Activated naive CD8-positive, alpha-beta T cell treated with anti-CD3 and anti-CD28 coated beads for 36 hours (primary cell): ENCODE data around the gene TESK2. TPM values are rescaled to one million over a fixed set of nuclear protein-coding genes. Genes with fewer than 3 reads are reported as not detected.
"Not testable (repeated sequence)": the region's sequence is repeated elsewhere in the genome, so short reads cannot be mapped to it uniquely, and the experiment has no call there.

Experiments used
- DNase-seq: peaks from one replicate; pipeline ENCODE4 v3.0.0; 2021
- H3K27ac Mint-ChIP-seq: one replicate; pipeline ENCODE4 v1.8.0; 2022; ENCODE audit warnings: mild to moderate bottlenecking, moderate library complexity, mixed read lengths
- H3K27me3 Mint-ChIP-seq: one replicate; pipeline ENCODE4 v1.8.0; 2022; ENCODE audit warnings: mild to moderate bottlenecking, mixed read lengths
- H3K36me3 Mint-ChIP-seq: one replicate; pipeline ENCODE4 v1.8.0; 2021; ENCODE audit warnings: mild to moderate bottlenecking, mixed read lengths
- H3K4me1 Mint-ChIP-seq: one replicate; pipeline ENCODE4 v1.8.0; 2021; ENCODE audit warnings: mixed read lengths
- H3K4me3 Mint-ChIP-seq: one replicate; pipeline ENCODE4 v1.8.0; 2022; ENCODE audit warnings: mild to moderate bottlenecking, moderate library complexity, mixed read lengths
- H3K9me3 Mint-ChIP-seq: one replicate; pipeline ENCODE4 v1.8.0; 2022; ENCODE audit warnings: mixed read lengths
- total RNA-seq, 2 experiments: library from RNA; stranded (reverse); gene quantifications; one replicate each; pipeline ENCODE4 v1.2.3, GENCODE V29; 2021

The TESK2 gene
- total RNA-seq, 2 experiments from 2014 or later, result 2.4 to 2.9 TPM

DNA sequence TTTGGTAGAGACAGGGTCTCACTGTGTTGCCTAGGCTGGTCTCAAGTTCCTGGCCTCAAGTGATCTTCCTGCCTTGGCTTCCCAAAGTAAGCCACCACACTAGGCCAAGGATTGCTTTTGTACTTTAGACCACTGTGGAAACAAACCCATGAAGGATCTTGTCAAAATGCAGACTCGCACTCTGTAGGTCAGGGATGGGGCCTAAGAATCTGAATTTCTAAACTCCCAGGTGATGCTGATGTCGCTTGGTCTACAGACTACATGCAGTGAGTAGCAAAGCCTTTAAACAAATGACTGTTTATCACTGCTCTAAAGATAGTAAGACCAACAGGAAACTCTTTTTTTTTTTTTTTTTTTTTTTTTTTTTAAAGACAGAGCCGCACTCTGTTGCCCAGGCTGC is 96.6 kb downstream of the TESK2 start:
- H3K27ac Mint-ChIP-seq, result peak overlapping the region; percentile 60
- H3K36me3 Mint-ChIP-seq, result no peaks in the 10 kb centered on the region
- peaks cover 11% of the 10 kb centered on the region for H3K4me1 Mint-ChIP-seq
- DNase-seq, result no peak
- H3K9me3 Mint-ChIP-seq, result no peaks in the 10 kb centered on the region
- no peaks in the 10 kb centered on the region for H3K27me3 Mint-ChIP-seq
- no peak overlapping the region for H3K4me3 Mint-ChIP-seq

DNA sequence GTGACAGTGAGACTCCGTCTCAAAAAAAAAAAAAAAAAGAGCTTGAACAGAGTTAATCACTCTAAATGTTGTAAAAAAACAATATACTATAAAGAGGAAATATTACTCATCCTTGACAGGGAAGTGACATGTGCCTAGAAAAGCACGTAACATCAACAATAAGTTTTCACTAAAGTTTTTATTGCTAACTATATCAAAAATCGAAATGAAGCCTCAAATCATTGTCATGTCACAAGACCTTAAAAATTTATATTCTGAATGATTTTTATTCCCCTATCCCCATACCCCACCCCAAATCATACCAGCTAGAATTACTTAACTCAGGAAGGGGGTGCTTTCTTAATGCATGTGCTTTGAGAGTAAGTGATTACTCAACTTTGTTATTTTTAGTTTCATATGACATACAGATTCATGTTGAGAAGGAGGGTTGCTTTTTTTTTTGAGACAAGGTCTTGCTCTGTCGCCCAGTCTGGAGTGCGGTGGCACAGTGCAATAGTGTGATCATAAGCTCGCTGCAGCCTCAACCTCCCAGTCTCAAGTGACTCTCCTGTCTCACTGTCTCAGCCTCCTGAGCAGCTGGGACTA is 97.2 kb downstream of the TESK2 start:
- Mint-ChIP-seq H3K36me3 (no peaks in the 10 kb centered on the region), H3K4me3 (no peak overlapping the region), H3K9me3 (no peaks in the 10 kb centered on the region), H3K27ac (peak overlapping the region; percentile 60), H3K27me3 (no peaks in the 10 kb centered on the region), H3K4me1 (peaks cover 11% of the 10 kb centered on the region)
- DNase-seq, result peak; percentile 8

DNA sequence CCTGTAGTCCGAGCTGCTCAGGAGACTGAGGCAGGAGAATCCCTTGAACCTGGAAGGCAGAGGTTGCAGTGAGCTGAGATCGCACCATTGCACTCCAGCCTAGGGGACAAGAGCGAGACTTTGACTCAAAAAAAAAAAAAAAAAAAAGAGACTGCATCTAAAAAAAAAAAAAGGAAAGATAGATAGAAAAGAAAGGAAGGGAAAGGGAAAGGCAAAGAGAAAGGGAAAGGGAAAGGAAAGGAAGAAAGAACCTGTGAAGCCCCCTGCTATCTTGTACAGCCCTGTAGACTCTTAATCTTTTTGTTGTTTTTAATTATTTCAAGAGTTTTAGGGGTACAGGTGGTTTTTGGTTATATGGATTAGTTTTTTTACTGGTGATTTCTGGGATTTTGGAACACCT is 104.7 kb downstream of the TESK2 start:
- Mint-ChIP-seq H3K27me3 (no peaks in the 10 kb centered on the region), H3K36me3 (no peaks in the 10 kb centered on the region), H3K4me1 (no peaks in the 10 kb centered on the region), H3K27ac (no peak overlapping the region), H3K4me3 (no peak overlapping the region), H3K9me3 (no peaks in the 10 kb centered on the region)
- no peak for DNase-seq

GRCh38 chr1:45385302-45385701 is 105.7 kb downstream of the TESK2 start:
- no peak for DNase-seq
- no peak overlapping the region for H3K4me3 Mint-ChIP-seq
- no peaks in the 10 kb centered on the region for H3K27me3 Mint-ChIP-seq
- H3K4me1 Mint-ChIP-seq, result no peaks in the 10 kb centered on the region
- no peak overlapping the region for H3K27ac Mint-ChIP-seq
- no peaks in the 10 kb centered on the region for H3K36me3 Mint-ChIP-seq
- H3K9me3 Mint-ChIP-seq, result no peaks in the 10 kb centered on the region

DNA sequence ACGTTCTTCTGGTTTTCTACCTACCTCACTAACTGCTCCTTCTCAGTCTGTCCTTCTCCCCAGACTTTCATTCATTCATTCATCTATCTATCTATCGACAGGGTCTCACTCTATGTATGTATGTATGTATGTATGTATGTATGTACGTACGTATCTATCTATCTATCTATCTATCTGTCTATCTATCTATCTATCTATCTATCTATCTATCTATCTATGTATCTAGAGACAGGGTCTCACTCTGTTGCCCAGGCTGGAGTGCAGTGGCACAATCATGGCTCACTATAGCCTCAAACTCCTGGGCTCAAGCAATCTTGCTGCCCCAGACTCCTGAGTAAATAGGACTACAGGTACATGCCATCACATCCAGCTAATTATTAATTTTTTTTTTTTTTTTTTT is 106.8 kb downstream of the TESK2 start:
- H3K4me1 Mint-ChIP-seq, H3K36me3 Mint-ChIP-seq, H3K27me3 Mint-ChIP-seq, H3K27ac Mint-ChIP-seq, H3K9me3 Mint-ChIP-seq, DNase-seq, H3K4me3 Mint-ChIP-seq: not testable (repeated sequence)

- H3K4me1 Mint-ChIP-seq, result no peaks in the 10 kb centered on the region
- no peak overlapping the region for H3K27ac Mint-ChIP-seq
- H3K36me3 Mint-ChIP-seq, result no peaks in the 10 kb centered on the region
- H3K27me3 Mint-ChIP-seq, result no peaks in the 10 kb centered on the region
- no peaks in the 10 kb centered on the region for H3K9me3 Mint-ChIP-seq
- DNase-seq, result no peak
- no peak overlapping the region for H3K4me3 Mint-ChIP-seq
Observed at GRCh38 chr1:45383191-45383590, 107.8 kb downstream of the TESK2 start.

- DNase-seq, result no peak
- Mint-ChIP-seq H3K36me3 (peaks cover 2% of the 10 kb centered on the region), H3K27ac (no peak overlapping the region), H3K9me3 (no peaks in the 10 kb centered on the region), H3K27me3 (no peaks in the 10 kb centered on the region), H3K4me3 (no peak overlapping the region), H3K4me1 (no peaks in the 10 kb centered on the region)
Observed at GRCh38 chr1:45381243-45381642, 109.7 kb downstream of the TESK2 start.

DNA sequence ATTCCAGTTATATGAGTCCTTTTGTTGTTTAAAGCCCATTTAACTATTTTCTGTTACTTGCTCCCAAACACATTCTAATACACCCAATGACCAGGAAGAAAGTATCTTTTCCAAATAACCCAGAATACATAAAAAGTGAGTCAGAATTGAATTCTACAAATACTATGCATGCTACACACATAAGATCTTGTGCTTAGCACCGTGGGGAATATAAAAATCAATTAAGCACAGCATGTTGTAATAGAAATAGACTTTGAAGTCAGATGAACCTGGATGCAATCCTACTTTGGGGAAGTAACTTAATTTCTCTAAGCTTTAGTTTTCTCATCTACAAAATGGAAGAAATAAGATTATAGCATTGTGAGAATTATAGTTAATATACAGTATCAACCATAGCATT is 110.2 kb downstream of the TESK2 start:
- no peak overlapping the region for H3K4me3 Mint-ChIP-seq
- peaks cover 2% of the 10 kb centered on the region for H3K36me3 Mint-ChIP-seq
- DNase-seq, result no peak
- H3K4me1 Mint-ChIP-seq, result no peaks in the 10 kb centered on the region
- no peaks in the 10 kb centered on the region for H3K9me3 Mint-ChIP-seq
- no peaks in the 10 kb centered on the region for H3K27me3 Mint-ChIP-seq
- H3K27ac Mint-ChIP-seq, result no peak overlapping the region

GRCh38 chr1:45380125-45380524 is 110.8 kb downstream of the TESK2 start:
- no peak for DNase-seq
- Mint-ChIP-seq H3K4me1 (no peaks in the 10 kb centered on the region), H3K27ac (no peak overlapping the region), H3K36me3 (peaks cover 2% of the 10 kb centered on the region), H3K9me3 (no peaks in the 10 kb centered on the region), H3K27me3 (no peaks in the 10 kb centered on the region), H3K4me3 (no peak overlapping the region)

DNA sequence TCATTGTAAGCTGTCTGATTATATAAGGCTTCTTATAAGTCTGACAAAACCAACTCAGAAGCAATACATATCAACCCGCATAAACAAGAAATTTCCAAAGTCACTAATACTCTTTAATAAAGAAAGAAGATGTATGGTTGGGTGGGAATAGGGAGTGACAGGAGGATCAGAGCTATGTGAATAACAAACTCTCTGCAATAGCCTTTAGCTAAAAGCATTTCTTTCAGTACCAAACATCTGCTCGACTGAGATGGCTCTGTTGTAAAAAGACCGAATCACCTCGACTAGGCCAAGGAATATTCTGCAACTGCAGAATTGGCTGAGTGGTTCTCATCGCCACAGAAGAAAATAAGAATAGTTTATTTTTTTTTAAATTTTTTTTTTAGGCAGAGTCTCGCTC is 111.4 kb downstream of the TESK2 start:
- Mint-ChIP-seq H3K4me3 (no peak overlapping the region), H3K27me3 (no peaks in the 10 kb centered on the region), H3K4me1 (no peaks in the 10 kb centered on the region), H3K9me3 (no peaks in the 10 kb centered on the region), H3K27ac (no peak overlapping the region), H3K36me3 (peaks cover 2% of the 10 kb centered on the region)
- no peak for DNase-seq

GRCh38 chr1:45378184-45378583 is 112.8 kb downstream of the TESK2 start:
- Mint-ChIP-seq H3K27me3 (no peaks in the 10 kb centered on the region), H3K4me3 (no peak overlapping the region), H3K27ac (no peak overlapping the region), H3K9me3 (no peaks in the 10 kb centered on the region), H3K36me3 (peaks cover 2% of the 10 kb centered on the region), H3K4me1 (no peaks in the 10 kb centered on the region)
- no peak for DNase-seq

DNA sequence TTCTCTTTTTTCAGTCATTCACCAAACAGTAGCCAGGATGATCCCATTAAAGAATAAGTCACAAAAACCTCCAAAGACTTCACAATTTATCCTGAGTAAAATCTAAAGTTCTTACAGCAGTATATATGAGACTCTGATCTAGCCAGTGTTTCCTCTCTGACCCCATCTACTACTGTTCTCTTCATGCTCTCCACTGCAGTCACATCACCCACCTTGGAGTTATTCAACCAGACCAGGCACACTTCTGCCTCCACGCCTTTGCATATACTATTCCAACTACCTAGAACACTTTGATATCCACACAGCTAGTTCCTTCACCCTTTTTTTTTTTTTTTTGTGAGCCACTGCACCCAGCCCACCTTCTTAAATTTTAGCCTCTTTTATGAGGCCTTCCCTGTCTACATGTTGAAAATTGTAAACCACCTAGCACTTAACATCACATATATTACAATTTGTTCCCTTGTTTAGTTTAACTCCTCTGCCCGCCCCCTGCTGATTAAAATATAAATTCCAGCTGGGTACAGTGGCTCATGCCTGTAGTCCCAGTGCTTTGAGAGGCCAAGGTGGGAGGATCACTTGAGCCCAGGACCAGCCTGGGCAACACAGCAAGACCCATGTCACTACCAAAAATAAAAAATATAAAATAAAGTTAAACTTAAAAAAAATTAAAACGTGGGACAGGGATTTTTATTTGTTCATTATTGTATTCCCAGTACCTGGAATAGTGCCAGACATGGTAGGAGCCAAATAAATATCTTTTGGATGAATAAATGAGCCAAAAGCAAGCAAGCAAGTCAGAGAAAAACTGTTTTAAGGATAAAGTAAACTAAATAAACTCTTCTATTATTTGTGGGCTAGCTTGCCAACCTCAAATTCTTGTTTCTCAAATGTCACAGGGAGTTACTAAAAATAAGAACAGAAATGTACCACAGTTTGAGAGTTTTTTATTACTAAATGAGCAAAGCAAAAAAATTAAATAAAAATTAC is 115.6 kb downstream of the TESK2 start:
- H3K27me3 Mint-ChIP-seq, result no peaks in the 10 kb centered on the region
- H3K36me3 Mint-ChIP-seq, result peaks cover 2% of the 10 kb centered on the region
- no peaks in the 10 kb centered on the region for H3K9me3 Mint-ChIP-seq
- no peak overlapping the region for H3K4me3 Mint-ChIP-seq
- peaks cover 3% of the 10 kb centered on the region for H3K4me1 Mint-ChIP-seq
- no peak for DNase-seq
- H3K27ac Mint-ChIP-seq, result no peak overlapping the region

DNA sequence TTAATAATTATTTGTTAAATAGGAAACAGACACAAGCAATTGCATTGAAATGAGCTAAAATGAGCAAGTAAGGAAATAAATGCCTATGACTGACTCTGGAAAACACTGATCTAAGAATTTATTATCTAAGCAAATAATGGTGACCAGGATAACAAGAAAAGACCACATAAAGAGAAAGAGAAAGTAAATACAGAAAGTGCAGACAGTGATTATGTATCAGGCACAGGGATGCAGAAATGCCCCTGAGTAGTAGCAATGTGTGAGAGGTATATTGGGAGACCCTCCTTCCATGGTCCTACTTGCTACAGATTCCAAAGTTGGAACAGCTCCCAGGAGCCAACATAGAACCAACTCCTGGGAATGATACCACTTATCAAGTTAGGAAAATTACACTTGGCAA is 117.4 kb downstream of the TESK2 start:
- H3K36me3 Mint-ChIP-seq, result peaks cover 2% of the 10 kb centered on the region
- DNase-seq, result no peak
- H3K27ac Mint-ChIP-seq, result no peak overlapping the region
- H3K9me3 Mint-ChIP-seq, result no peaks in the 10 kb centered on the region
- H3K27me3 Mint-ChIP-seq, result no peaks in the 10 kb centered on the region
- no peak overlapping the region for H3K4me3 Mint-ChIP-seq
- peaks cover 3% of the 10 kb centered on the region for H3K4me1 Mint-ChIP-seq

DNA sequence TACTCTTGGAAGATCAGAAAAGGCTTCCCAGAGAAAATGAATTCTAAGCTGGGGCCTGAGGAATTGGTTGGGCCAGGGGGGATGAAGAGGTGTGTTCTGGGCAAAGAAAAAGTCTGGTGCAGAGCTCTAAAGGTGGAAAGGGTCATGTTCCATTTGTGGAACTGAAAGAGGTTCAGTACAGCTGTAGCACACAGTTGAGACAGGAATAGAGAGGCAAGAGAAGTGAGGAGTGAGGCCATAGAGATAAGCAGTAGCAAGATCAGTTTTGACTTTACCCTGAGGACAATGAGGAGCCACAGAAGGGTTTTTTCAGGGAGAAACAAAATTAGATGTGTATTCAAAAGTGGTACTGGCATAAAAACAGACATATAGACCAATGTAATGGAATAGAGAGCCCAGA is 120.4 kb downstream of the TESK2 start:
- no peaks in the 10 kb centered on the region for H3K36me3 Mint-ChIP-seq
- H3K27me3 Mint-ChIP-seq, result no peaks in the 10 kb centered on the region
- no peak overlapping the region for H3K27ac Mint-ChIP-seq
- no peaks in the 10 kb centered on the region for H3K9me3 Mint-ChIP-seq
- H3K4me3 Mint-ChIP-seq, result no peak overlapping the region
- DNase-seq, result no peak
- peaks cover 3% of the 10 kb centered on the region for H3K4me1 Mint-ChIP-seq

DNA sequence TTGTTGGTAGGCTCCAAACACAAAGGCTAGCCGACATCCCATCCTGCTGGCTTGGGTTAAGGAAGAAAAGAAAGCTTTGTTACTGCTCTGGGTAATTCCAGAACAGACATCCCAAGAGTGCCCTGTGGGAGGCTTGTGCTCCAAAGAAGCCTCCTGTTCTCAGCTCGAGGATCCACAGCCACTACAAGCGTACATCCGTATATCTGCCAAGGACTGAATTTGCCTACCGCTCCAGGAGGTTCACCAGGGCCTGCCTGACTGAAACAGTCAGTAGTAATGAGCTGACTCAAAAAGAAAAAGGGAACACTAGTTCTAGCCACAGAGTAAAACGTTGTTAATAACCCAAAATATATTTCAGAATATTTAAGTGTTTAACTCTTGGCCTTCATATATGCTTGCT is 125.9 kb downstream of the TESK2 start:
- Mint-ChIP-seq H3K9me3 (no peaks in the 10 kb centered on the region), H3K27ac (no peak overlapping the region), H3K27me3 (no peaks in the 10 kb centered on the region), H3K4me1 (peaks cover 6% of the 10 kb centered on the region), H3K4me3 (no peak overlapping the region), H3K36me3 (no peaks in the 10 kb centered on the region)
- no peak for DNase-seq

GRCh38 chr1:45364294-45364693 is 126.7 kb downstream of the TESK2 start:
- no peaks in the 10 kb centered on the region for H3K27me3 Mint-ChIP-seq
- no peak overlapping the region for H3K4me3 Mint-ChIP-seq
- DNase-seq, result no peak
- H3K36me3 Mint-ChIP-seq, result no peaks in the 10 kb centered on the region
- H3K4me1 Mint-ChIP-seq, result peaks cover 8% of the 10 kb centered on the region
- H3K27ac Mint-ChIP-seq, result no peak overlapping the region
- H3K9me3 Mint-ChIP-seq, result no peaks in the 10 kb centered on the region
